Tibial nerve (tissue), 4 donors: Measurements from ENCODE around the gene CIDEA. TPM values are rescaled to one million over a fixed set of nuclear protein-coding genes. Genes with fewer than 3 reads are reported as not detected.
"Not testable (repeated sequence)": the region's sequence is repeated elsewhere in the genome, so short reads cannot be mapped to it uniquely, and the experiment has no call there.

ENCODE experiments used
- DNase-seq, 2 donors: peaks; one replicate each; pipeline ENCODE4 v3.0.0-alpha.2; 2019; ENCODE audit warnings: low spot score in 2 of 2
- H3K27ac ChIP-seq, 4 donors: fragments of 200-600 bp; sonication (generic) in 3 of 4; one replicate each; pipeline ENCODE4 v1.5.1; 2017 to 2019; ENCODE audit warnings: mild to moderate bottlenecking in 1 of 4
- H3K27me3 ChIP-seq, 2 donors: fragments of 200-600 bp; sonication (generic) in 1 of 2; one replicate each; pipeline versions ENCODE4 v1.5.1 to v1.6.0; 2017 to 2019
- H3K36me3 ChIP-seq, 3 donors: fragments of 200-600 bp; sonication (generic); one replicate each; pipeline ENCODE4 v1.5.1; 2018 to 2019
- H3K4me1 ChIP-seq, 4 donors: fragments of 200-600 bp; sonication (generic) in 3 of 4; one replicate each; pipeline ENCODE4 v1.5.1; 2017 to 2019
- H3K4me3 ChIP-seq, 4 donors: fragments of 200-600 bp; sonication (generic) in 3 of 4; one replicate each; pipeline ENCODE4 v1.5.1; 2017 to 2019; ENCODE audit warnings: mild to moderate bottlenecking in 1 of 4, moderate library complexity in 1 of 4
- H3K9me3 ChIP-seq, 4 donors: fragments of 200-600 bp; sonication (generic) in 3 of 4; one replicate each; pipeline ENCODE4 v1.5.1; 2017 to 2019
- CTCF ChIP-seq, 5 experiments: fragments of 200-600 bp in 3 of 5; fragments of 450-650 bp in 2 of 5; sonication (generic) in 3 of 5; IDR thresholded peaks; one replicate each; pipeline ENCODE4 v1.5.1; 2016 to 2019; ENCODE audit warnings: antibody characterized with exemption in 5 of 5, mild to moderate bottlenecking in 3 of 5, moderate library complexity in 2 of 5
- EP300 ChIP-seq, 2 donors: sonication (generic); formaldehyde crosslinking; IDR thresholded peaks; one replicate each; pipeline ENCODE4 v1.6.1; 2017; ENCODE audit warnings: antibody characterized with exemption in 2 of 2, mild to moderate bottlenecking in 1 of 2
- POLR2A ChIP-seq, 2 donors: fragments of 450-650 bp; IDR thresholded peaks; one replicate each; pipeline ENCODE4 v1.6.1; 2017; ENCODE audit warnings: antibody characterized with exemption in 2 of 2, mild to moderate bottlenecking in 2 of 2, moderate library complexity in 2 of 2
- WGBS, 2 donors: methylation state at CpG; one replicate each; pipeline ENCODE4 v1.1.5; 2018; 5-methylcytosine and 5-hydroxymethylcytosine counted together
- total RNA-seq, 4 donors: library from RNA; depleted of rRNA; stranded (reverse); fragments of >200 nt; gene quantifications; one replicate each; pipeline ENCODE4 v1.1.0, GENCODE V29; 2016

The CIDEA gene
- total RNA-seq, 4 donors from 2014 or later: 18.8 to 135 (median 61.6) TPM

DNA sequence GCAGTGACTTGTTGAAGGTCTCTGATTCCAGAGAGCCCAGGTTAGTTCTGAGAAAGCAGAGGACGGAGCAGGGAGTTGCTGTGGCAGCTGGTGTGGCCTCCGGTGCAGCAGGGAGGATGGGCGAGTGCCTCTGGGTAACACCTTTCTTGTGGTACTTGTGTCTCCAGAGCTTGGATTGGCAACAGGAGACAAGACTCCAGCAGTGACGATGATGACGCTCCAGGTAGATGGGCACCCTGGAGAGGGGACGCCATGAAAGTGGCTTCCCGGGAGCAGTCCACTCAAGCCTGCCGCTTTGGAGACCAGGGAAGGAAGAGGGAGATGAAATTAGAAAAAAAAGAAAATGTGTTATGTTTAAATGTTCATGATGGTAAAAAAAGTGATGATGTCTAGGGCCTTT, 23.6 kb upstream of the CIDEA start:
- DNase-seq, H3K27ac ChIP-seq, H3K27me3 ChIP-seq, H3K9me3 ChIP-seq, H3K36me3 ChIP-seq, H3K4me1 ChIP-seq, H3K4me3 ChIP-seq: not testable (repeated sequence)
- 95 to 99% methylated on average over 8 of the region's 8 CpGs for WGBS, 2 donors

- no peaks in the 10 kb centered on the region for H3K27me3 ChIP-seq
- no peak for TF ChIP-seq CTCF (IDR thresholded peaks at IDR 0.05)
- no peak for TF ChIP-seq EP300 (IDR thresholded peaks at IDR 0.05)
- TF ChIP-seq POLR2A (IDR thresholded peaks at IDR 0.05): no peak
- no peaks in the 10 kb centered on the region for H3K36me3 ChIP-seq
- DNase-seq: no peak
- no peaks in the 10 kb centered on the region for H3K4me1 ChIP-seq
- H3K9me3 ChIP-seq: no peaks in the 10 kb centered on the region
- no peak overlapping the region for H3K4me3 ChIP-seq
- 85 to 89% methylated on average over 13 to 17 of the region's 17 CpGs for WGBS, 2 donors
- H3K27ac ChIP-seq: no peak overlapping the region
Measured at GRCh38 chr18:12231040-12231882, 22.9 kb upstream of the CIDEA start.

DNA sequence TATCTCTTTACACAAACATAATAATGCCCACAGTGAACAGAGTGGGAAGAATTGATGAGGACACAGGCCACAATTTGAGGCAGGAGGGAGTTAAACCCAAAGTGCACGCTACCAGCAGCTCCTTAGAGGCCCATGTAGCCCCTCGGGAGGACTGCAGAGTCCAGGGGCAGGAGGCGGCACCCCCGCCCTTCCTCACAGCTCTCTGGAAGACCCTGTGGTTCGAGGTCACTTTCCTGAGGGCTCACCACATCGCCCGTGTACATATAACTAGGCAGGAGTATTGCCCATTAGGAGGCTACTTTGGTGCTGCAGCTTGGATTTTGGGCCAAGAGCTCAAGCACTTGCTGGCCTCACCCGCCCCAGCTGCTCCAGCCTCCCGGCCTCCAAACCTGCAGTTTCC, 22.2 kb upstream of the CIDEA start:
- H3K9me3 ChIP-seq: no peaks in the 10 kb centered on the region
- 81% methylated on average over 8 to 9 of the region's 9 CpGs for WGBS, 2 donors
- DNase-seq: no peak
- no peak overlapping the region for H3K4me3 ChIP-seq
- TF ChIP-seq CTCF (IDR thresholded peaks at IDR 0.05) (no peak), EP300 (IDR thresholded peaks at IDR 0.05) (no peak), POLR2A (IDR thresholded peaks at IDR 0.05) (no peak)
- H3K27me3 ChIP-seq: no peaks in the 10 kb centered on the region
- peaks cover 0 to 6% (median 1%) of the 10 kb centered on the region in 4 donors for H3K4me1 ChIP-seq
- no peaks in the 10 kb centered on the region for H3K36me3 ChIP-seq
- no peak overlapping the region for H3K27ac ChIP-seq

GRCh38 chr18:12233378-12233777, 20.8 kb upstream of the CIDEA start:
- H3K27me3 ChIP-seq: no peaks in the 10 kb centered on the region
- H3K36me3 ChIP-seq: no peaks in the 10 kb centered on the region
- no peak overlapping the region for H3K4me3 ChIP-seq
- WGBS, 2 donors: 71% methylated on average over 5 of the region's 5 CpGs
- H3K27ac ChIP-seq: no peak overlapping the region
- peaks cover 0 to 12% (median 2%) of the 10 kb centered on the region in 4 donors for H3K4me1 ChIP-seq
- no peaks in the 10 kb centered on the region for H3K9me3 ChIP-seq
- TF ChIP-seq POLR2A (IDR thresholded peaks at IDR 0.05): no peak
- TF ChIP-seq EP300 (IDR thresholded peaks at IDR 0.05): no peak
- no peak for TF ChIP-seq CTCF (IDR thresholded peaks at IDR 0.05)
- no peak for DNase-seq

DNA sequence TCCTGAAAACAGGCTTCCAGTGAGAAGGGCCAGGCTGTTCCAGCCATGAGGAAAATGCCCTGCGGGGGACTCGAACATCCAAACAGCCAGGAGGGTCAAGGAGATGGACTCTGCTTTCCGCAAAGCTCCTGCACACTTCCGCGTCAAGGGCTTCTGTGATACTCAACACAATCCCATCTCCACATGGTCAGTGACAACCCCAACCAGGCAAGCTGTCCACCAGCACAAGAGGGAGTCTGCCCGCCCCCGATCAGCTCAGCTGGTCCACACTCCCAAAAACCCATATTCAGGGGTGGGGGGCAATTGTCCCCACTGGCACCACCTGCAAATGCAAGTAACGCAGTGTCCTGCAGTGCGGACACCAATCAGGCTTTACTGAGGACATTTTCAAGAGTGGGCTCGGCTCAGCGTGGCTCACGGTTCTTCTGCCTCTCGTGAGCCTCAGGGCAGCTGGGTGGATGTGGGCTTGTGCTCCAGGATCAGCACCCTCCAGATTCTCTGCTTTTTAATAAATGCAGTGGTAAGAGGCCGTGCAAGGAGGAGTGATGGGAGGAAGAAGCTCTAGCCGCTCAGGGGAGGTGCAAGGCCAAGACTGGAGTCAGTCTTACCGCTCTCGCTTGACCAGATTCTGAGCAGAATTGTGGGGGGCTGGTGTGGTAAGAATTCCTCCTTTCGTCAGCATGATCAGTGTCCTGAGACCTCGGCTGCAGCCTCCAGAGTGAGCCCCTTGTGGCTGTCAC, 19.5 kb upstream of the CIDEA start:
- 89 to 90% methylated on average over 19 of the region's 19 CpGs for WGBS, 2 donors
- Histone ChIP-seq H3K27me3 (no peaks in the 10 kb centered on the region), H3K9me3 (no peaks in the 10 kb centered on the region), H3K4me1 (peaks cover 0 to 23% (median 2%) of the 10 kb centered on the region in 4 donors), H3K36me3 (no peaks in the 10 kb centered on the region), H3K27ac (no peak overlapping the region), H3K4me3 (no peak overlapping the region)
- DNase-seq: no peak
- no peak for TF ChIP-seq EP300 (IDR thresholded peaks at IDR 0.05)

GRCh38 chr18:12236141-12236540, 18.0 kb upstream of the CIDEA start:
- no peak overlapping the region for H3K27ac ChIP-seq
- H3K9me3 ChIP-seq: no peaks in the 10 kb centered on the region
- no peaks in the 10 kb centered on the region for H3K27me3 ChIP-seq
- H3K4me3 ChIP-seq: no peak overlapping the region
- no peaks in the 10 kb centered on the region for H3K36me3 ChIP-seq
- no peak for TF ChIP-seq EP300 (IDR thresholded peaks at IDR 0.05)
- TF ChIP-seq CTCF (IDR thresholded peaks at IDR 0.05): no peak
- TF ChIP-seq POLR2A (IDR thresholded peaks at IDR 0.05): no peak
- DNase-seq: no peak
- WGBS, 2 donors: 94 to 95% methylated on average over 16 of the region's 16 CpGs
- H3K4me1 ChIP-seq: peaks cover 0 to 24% (median 2%) of the 10 kb centered on the region in 4 donors
